Cortex of kidney (tissue), 1 donor: Measurements from ENCODE around the gene RRAS.

Experiments
- DNase-seq: peaks from one replicate; lab custom pipeline; 2025; lab: John Stamatoyannopoulos, UW

The RRAS gene

GRCh38 chr19:49594993-49595818, 44.7 kb downstream of the RRAS start:
- DNase-seq: no peak

- DNase-seq: no peak
Observed at GRCh38 chr19:49594157-49594992, 45.6 kb downstream of the RRAS start.

GRCh38 chr19:49593233-49594113, 46.5 kb downstream of the RRAS start:
- no peak for DNase-seq

GRCh38 chr19:49592486-49593232, 47.3 kb downstream of the RRAS start:
- no peak for DNase-seq

- DNase-seq: no peak
Observed at GRCh38 chr19:49591731-49592485, 48.0 kb downstream of the RRAS start.

- no peak for DNase-seq
Observed at GRCh38 chr19:49590971-49591730, 48.8 kb downstream of the RRAS start, which contains the start of gene PRR12. TSS of gene PRR12 (plus strand) at chr19:49591182. CDS start at chr19:49591655, 473 bp downstream.

- DNase-seq: no peak
Observed at GRCh38 chr19:49590071-49590970, 49.6 kb downstream of the RRAS start.

- no peak for DNase-seq
Observed at GRCh38 chr19:49589502-49589905, 50.4 kb downstream of the RRAS start.

- DNase-seq: no peak
Observed at GRCh38 chr19:49588365-49589122, 51.4 kb downstream of the RRAS start.

- DNase-seq: no peak
Observed at GRCh38 chr19:49587227-49587626, 52.7 kb downstream of the RRAS start.
